ENCODE measurements around the gene NCMAP. TPM values are rescaled to one million over a fixed set of nuclear protein-coding genes. Genes with fewer than 3 reads are reported as not detected.

NCMAP gene
- polyA plus RNA-seq, 1 of the 3 experiments (the other 2 are of a cell fraction) = not detected

GRCh38 chr1:24605534-24606295 is 49.8 kb downstream of the NCMAP start:
- no peak overlapping the region for H3K4me3 ChIP-seq (ENCODE audit: low read depth in 2 of 2, low read length in 1 of 2)
- H3K9me3 ChIP-seq = no peaks in the 10 kb centered on the region
- no peak overlapping the region for H3K4me2 ChIP-seq
- no peaks in the 10 kb centered on the region for H4K20me1 ChIP-seq (ENCODE audit: insufficient read depth)
- no peak overlapping the region for H2AFZ ChIP-seq (ENCODE audit: low read depth)
- H3F3A ChIP-seq (replicated peaks; ENCODE audit: insufficient read depth) = no peaks in the 10 kb centered on the region
- DNase-seq = no peak
- ChIA-PET POLR2A (no interaction called here), CTCF (interaction anchor here (1.5 kb wide), 1 partner anchor 19 kb away, joined by 4 read pairs; no protein-coding TSS in a partner anchor)
- TF ChIP-seq RCOR1 (IDR thresholded peaks at IDR 0.05; ENCODE audit: low read length) = no peak
- WGBS (ENCODE audit: low lambda C conversion rate) = 83% methylated on average over 12 of the region's 19 CpGs
- no peak overlapping the region for H3K9ac ChIP-seq
- H3K27ac ChIP-seq (ENCODE audit: low read depth in 2 of 2, low read length in 1 of 2) = no peak overlapping the region
- H3K4me1 ChIP-seq (ENCODE audit: control insufficient read depth in 1 of 2, insufficient read depth in 2 of 2, low read depth in 1 of 2, low read length in 1 of 2) = peaks cover 0 to 2% of the 10 kb centered on the region in 2 experiments; a peak in 1 of 4 replicates
- H3K79me2 ChIP-seq (ENCODE audit: insufficient read depth) = no peaks in the 10 kb centered on the region
- no peaks in the 10 kb centered on the region for H3K36me3 ChIP-seq (replicated peaks in 1 of 2; ENCODE audit: control insufficient read depth in 1 of 2, insufficient read depth in 2 of 2, low read length in 1 of 2)
- 0 out of 2 replicates have a peak, but pooled peaks cover 15% of the 10 kb centered on the region for H3K27me3 ChIP-seq (ENCODE audit: insufficient read depth)
- H3K9me2 ChIP-seq = no peaks in the 10 kb centered on the region

GRCh38 chr1:24606296-24606605 is 50.4 kb downstream of the NCMAP start:
- WGBS (ENCODE audit: low lambda C conversion rate) = 91% methylated on average over 3 of the region's 3 CpGs
- Histone ChIP-seq H3K27me3 (ENCODE audit: insufficient read depth) (0 out of 2 replicates have a peak, but pooled peaks cover 15% of the 10 kb centered on the region), H4K20me1 (ENCODE audit: insufficient read depth) (no peaks in the 10 kb centered on the region), H3K4me2 (no peak overlapping the region), H3K4me3 (ENCODE audit: low read depth in 2 of 2, low read length in 1 of 2) (no peak overlapping the region), H2AFZ (ENCODE audit: low read depth) (no peak overlapping the region), H3F3A (replicated peaks; ENCODE audit: insufficient read depth) (no peaks in the 10 kb centered on the region), H3K79me2 (ENCODE audit: insufficient read depth) (no peaks in the 10 kb centered on the region), H3K4me1 (ENCODE audit: control insufficient read depth in 1 of 2, insufficient read depth in 2 of 2, low read depth in 1 of 2, low read length in 1 of 2) (no peaks in the 10 kb centered on the region), H3K9me2 (no peaks in the 10 kb centered on the region), H3K9ac (no peak overlapping the region), H3K9me3 (no peaks in the 10 kb centered on the region), H3K27ac (ENCODE audit: low read depth in 2 of 2, low read length in 1 of 2) (no peak overlapping the region), H3K36me3 (replicated peaks in 1 of 2; ENCODE audit: control insufficient read depth in 1 of 2, insufficient read depth in 2 of 2, low read length in 1 of 2) (no peaks in the 10 kb centered on the region)
- no peak for DNase-seq
- POLR2A ChIA-PET = no interaction called here
- CTCF ChIA-PET = interaction anchor here (1.5 kb wide), 1 partner anchor 19 kb away, joined by 4 read pairs; no protein-coding TSS in a partner anchor
- TF ChIP-seq RCOR1 (IDR thresholded peaks at IDR 0.05; ENCODE audit: low read length) (no peak), TEAD4 (IDR thresholded peaks at IDR 0.05; ENCODE audit: borderline replicate concordance, insufficient read depth) (no peak), EZH2phosphoT487 (IDR thresholded peaks at IDR 0.05; ENCODE audit: borderline replicate concordance, low read depth) (no peak), RAD21 (IDR thresholded peaks at IDR 0.05; ENCODE audit: low read length) (no peak), FOXM1 (IDR thresholded peaks at IDR 0.05; ENCODE audit: low read depth) (no peak), REST (IDR thresholded peaks at IDR 0.05; ENCODE audit: low read depth, low read length) (no peak)

- H3F3A ChIP-seq (replicated peaks; ENCODE audit: insufficient read depth) = no peaks in the 10 kb centered on the region
- H3K9me2 ChIP-seq = no peaks in the 10 kb centered on the region
- no peak for DNase-seq
- CTCF ChIA-PET = no interaction called here
- H3K4me2 ChIP-seq = no peak overlapping the region
- no peaks in the 10 kb centered on the region for H3K79me2 ChIP-seq (ENCODE audit: insufficient read depth)
- no peak overlapping the region for H3K27ac ChIP-seq (ENCODE audit: low read depth in 2 of 2, low read length in 1 of 2)
- no peak overlapping the region for H2AFZ ChIP-seq (ENCODE audit: low read depth)
- 0 out of 2 replicates have a peak, but pooled peaks cover 15% of the 10 kb centered on the region for H3K27me3 ChIP-seq (ENCODE audit: insufficient read depth)
- no peaks in the 10 kb centered on the region for H3K4me1 ChIP-seq (ENCODE audit: control insufficient read depth in 1 of 2, insufficient read depth in 2 of 2, low read depth in 1 of 2, low read length in 1 of 2)
- WGBS (ENCODE audit: low lambda C conversion rate) = 71% methylated on average over 2 of the region's 2 CpGs
- H4K20me1 ChIP-seq (ENCODE audit: insufficient read depth) = no peaks in the 10 kb centered on the region
- H3K9ac ChIP-seq = no peak overlapping the region
- no peaks in the 10 kb centered on the region for H3K36me3 ChIP-seq (replicated peaks in 1 of 2; ENCODE audit: control insufficient read depth in 1 of 2, insufficient read depth in 2 of 2, low read length in 1 of 2)
- no peak for TF ChIP-seq MEF2A (IDR thresholded peaks at IDR 0.05; ENCODE audit: borderline replicate concordance, low read depth)
- no peak for TF ChIP-seq TEAD4 (IDR thresholded peaks at IDR 0.05; ENCODE audit: borderline replicate concordance, insufficient read depth)
- TF ChIP-seq GABPA (IDR thresholded peaks at IDR 0.05; ENCODE audit: low read depth) = no peak
- no peak for TF ChIP-seq USF2 (IDR thresholded peaks at IDR 0.05; ENCODE audit: borderline replicate concordance, low read depth, low read length)
- no peak for TF ChIP-seq CTCF (IDR thresholded peaks at IDR 0.05)
- TF ChIP-seq TCF12 (IDR thresholded peaks at IDR 0.05) = no peak
- no peaks in the 10 kb centered on the region for H3K9me3 ChIP-seq
- POLR2A ChIA-PET = no interaction called here
- no peak overlapping the region for H3K4me3 ChIP-seq (ENCODE audit: low read depth in 2 of 2, low read length in 1 of 2)
Measured at GRCh38 chr1:24606621-24607020, 50.7 kb downstream of the NCMAP start.

All from SK-N-SH (cell line).